ENCODE data around the gene CPNE8.

CPNE8 gene

GRCh38 chr12:38610808-38611350 is 294.5 kb downstream of the CPNE8 start:
- no peak for DNase-seq

- DNase-seq = no peak
Measured at GRCh38 chr12:38607295-38607694, 298.1 kb downstream of the CPNE8 start.

Data from DMS 273 treated with DMSO at 0.1 percent for 48 hours (cell line).